Panc1 (cell line): ENCODE results near the gene CEP162.

Source experiments
- POLR2AphosphoS5 ChIP-seq: IDR thresholded peaks from 2 replicates; pipeline ENCODE4 v1.6.1; 2012; ENCODE audit warnings: mild to moderate bottlenecking, low read depth, low read length, moderate library complexity
- SIN3A ChIP-seq: IDR thresholded peaks from 2 replicates; pipeline ENCODE4 v1.6.1; 2012; ENCODE audit warnings: low read depth, mild to moderate bottlenecking, low read length, moderate library complexity, borderline replicate concordance; ENCODE audit not compliant: insufficient read depth
- TF ChIP-seq, protein P1 (sequence below): fragments of 450-650 bp; IDR thresholded peaks from 2 replicates; pipeline ENCODE4 v1.5.1; 2017; ENCODE audit warnings: mild to moderate bottlenecking
- TF ChIP-seq, protein P2 (sequence below), 2 experiments: IDR thresholded peaks; 2 replicates each; pipeline ENCODE4 v1.6.1; 2011 to 2012; ENCODE audit warnings: low read depth in 2 of 2, control low read depth in 1 of 2, low read length in 1 of 2, mild to moderate bottlenecking in 1 of 2, moderate library complexity in 1 of 2; ENCODE audit not compliant: insufficient read depth in 1 of 2

DNA sequence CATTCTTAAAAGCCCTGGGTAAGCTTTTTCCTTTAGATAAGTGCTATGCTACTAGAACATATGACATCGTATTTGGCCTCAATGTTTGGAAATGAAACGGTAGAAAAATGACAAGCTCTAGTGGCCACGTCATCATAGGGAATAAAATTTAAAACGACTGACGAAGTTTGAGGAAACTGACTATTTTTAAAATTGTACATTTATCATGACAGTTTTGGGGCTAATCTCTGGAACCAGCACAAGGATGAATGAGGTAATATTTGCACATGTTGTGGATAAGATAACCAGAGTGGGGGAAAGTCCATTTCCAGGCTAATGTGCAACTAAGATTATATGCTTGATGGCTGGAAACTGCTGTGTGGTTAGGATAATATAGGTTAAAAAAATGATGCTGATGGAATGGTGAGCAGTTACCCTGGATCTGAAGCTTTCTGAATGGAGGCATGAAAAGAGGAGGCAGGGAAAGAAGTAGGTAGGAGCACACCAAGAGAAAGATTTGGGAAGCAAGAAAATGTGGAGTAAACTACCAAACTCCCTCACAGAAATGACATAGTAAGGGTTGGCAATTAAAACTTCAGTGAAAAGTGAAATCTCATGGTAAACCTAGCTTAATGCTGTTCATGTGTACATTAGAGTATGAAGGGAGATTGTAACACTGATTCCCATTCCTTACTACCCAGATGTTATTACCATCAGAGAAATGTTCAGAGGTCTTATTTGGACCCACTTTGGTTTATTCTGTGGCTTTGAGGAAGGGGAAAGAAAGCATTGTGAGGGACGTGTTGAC, 42.7 kb upstream of the CEP162 start:
- TF ChIP-seq, protein P1, sequence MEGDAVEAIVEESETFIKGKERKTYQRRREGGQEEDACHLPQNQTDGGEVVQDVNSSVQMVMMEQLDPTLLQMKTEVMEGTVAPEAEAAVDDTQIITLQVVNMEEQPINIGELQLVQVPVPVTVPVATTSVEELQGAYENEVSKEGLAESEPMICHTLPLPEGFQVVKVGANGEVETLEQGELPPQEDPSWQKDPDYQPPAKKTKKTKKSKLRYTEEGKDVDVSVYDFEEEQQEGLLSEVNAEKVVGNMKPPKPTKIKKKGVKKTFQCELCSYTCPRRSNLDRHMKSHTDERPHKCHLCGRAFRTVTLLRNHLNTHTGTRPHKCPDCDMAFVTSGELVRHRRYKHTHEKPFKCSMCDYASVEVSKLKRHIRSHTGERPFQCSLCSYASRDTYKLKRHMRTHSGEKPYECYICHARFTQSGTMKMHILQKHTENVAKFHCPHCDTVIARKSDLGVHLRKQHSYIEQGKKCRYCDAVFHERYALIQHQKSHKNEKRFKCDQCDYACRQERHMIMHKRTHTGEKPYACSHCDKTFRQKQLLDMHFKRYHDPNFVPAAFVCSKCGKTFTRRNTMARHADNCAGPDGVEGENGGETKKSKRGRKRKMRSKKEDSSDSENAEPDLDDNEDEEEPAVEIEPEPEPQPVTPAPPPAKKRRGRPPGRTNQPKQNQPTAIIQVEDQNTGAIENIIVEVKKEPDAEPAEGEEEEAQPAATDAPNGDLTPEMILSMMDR, result no peak
- TF ChIP-seq POLR2AphosphoS5, result no peak
- TF ChIP-seq, protein P2, sequence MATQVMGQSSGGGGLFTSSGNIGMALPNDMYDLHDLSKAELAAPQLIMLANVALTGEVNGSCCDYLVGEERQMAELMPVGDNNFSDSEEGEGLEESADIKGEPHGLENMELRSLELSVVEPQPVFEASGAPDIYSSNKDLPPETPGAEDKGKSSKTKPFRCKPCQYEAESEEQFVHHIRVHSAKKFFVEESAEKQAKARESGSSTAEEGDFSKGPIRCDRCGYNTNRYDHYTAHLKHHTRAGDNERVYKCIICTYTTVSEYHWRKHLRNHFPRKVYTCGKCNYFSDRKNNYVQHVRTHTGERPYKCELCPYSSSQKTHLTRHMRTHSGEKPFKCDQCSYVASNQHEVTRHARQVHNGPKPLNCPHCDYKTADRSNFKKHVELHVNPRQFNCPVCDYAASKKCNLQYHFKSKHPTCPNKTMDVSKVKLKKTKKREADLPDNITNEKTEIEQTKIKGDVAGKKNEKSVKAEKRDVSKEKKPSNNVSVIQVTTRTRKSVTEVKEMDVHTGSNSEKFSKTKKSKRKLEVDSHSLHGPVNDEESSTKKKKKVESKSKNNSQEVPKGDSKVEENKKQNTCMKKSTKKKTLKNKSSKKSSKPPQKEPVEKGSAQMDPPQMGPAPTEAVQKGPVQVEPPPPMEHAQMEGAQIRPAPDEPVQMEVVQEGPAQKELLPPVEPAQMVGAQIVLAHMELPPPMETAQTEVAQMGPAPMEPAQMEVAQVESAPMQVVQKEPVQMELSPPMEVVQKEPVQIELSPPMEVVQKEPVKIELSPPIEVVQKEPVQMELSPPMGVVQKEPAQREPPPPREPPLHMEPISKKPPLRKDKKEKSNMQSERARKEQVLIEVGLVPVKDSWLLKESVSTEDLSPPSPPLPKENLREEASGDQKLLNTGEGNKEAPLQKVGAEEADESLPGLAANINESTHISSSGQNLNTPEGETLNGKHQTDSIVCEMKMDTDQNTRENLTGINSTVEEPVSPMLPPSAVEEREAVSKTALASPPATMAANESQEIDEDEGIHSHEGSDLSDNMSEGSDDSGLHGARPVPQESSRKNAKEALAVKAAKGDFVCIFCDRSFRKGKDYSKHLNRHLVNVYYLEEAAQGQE (IDR thresholded peaks at IDR 0.05; ENCODE audit: insufficient read depth in 1 of 2, low read depth in 2 of 2, low read length in 1 of 2), result no peak
- no peak for TF ChIP-seq SIN3A
